GM23338 (cell line): ENCODE data around the gene YPEL3. TPM values are rescaled to one million over a fixed set of nuclear protein-coding genes. Genes with fewer than 3 reads are reported as not detected.

Experiments used
- CREB1 ChIP-seq: fragments of 250-450 bp; sonication (Bioruptor Pico); IDR thresholded peaks from 2 replicates; pipeline ENCODE4 v1.5.0; 2020; ENCODE audit warnings: low read depth, mild to moderate bottlenecking, moderate library complexity
- EZH2 ChIP-seq: fragments of 200-600 bp; sonication (generic); IDR thresholded peaks from one replicate; pipeline ENCODE4 v1.8.0; 2017; ENCODE audit warnings: antibody characterized with exemption, mild to moderate bottlenecking, low read depth; ENCODE audit not compliant: unreplicated experiment
- EZH2phosphoT487 ChIP-seq: fragments of 200-600 bp; sonication (generic); IDR thresholded peaks from one replicate; pipeline ENCODE4 v1.8.1; 2018; ENCODE audit warnings: antibody characterized with exemption; ENCODE audit not compliant: unreplicated experiment
- JUNB ChIP-seq: IDR thresholded peaks from one replicate; pipeline ENCODE4 v1.6.1; 2016; ENCODE audit warnings: antibody characterized with exemption; ENCODE audit not compliant: unreplicated experiment
- NANOG ChIP-seq: IDR thresholded peaks from 2 replicates; pipeline ENCODE4 v1.6.1; 2016; ENCODE audit warnings: antibody characterized with exemption, borderline replicate concordance
- POLR2AphosphoS5 ChIP-seq: IDR thresholded peaks from 2 replicates; pipeline ENCODE4 v1.6.1; 2016; ENCODE audit warnings: antibody characterized with exemption, low read depth
- STAT1 ChIP-seq: IDR thresholded peaks from one replicate; pipeline ENCODE4 v1.6.1; 2016; ENCODE audit warnings: antibody characterized with exemption; ENCODE audit not compliant: unreplicated experiment
- ZNF114 ChIP-seq: fragments of 250-450 bp; sonication (Bioruptor Pico); IDR thresholded peaks from 2 replicates; pipeline ENCODE4 v1.5.0; 2020; ENCODE audit warnings: mild to moderate bottlenecking, moderate library complexity
- ZNF331 ChIP-seq: fragments of 250-450 bp; sonication (Bioruptor Pico); IDR thresholded peaks from 2 replicates; pipeline ENCODE4 v1.5.0; 2020; ENCODE audit warnings: low read depth, mild to moderate bottlenecking, moderate library complexity
- polyA plus RNA-seq: library from polyadenylated mRNA; unstranded; fragments of >200 nt; fragmentation: Nextera tagmentation; extraction: Ambion mirVana; gene quantifications from 2 replicates; pipeline ENCODE4 v1.2.1, GENCODE V29; 2016
- total RNA-seq: library from RNA; depleted of rRNA; stranded (reverse); fragments of >200 nt; shearing (Covaris generic); gene quantifications from 2 replicates; pipeline ENCODE4 v1.2.3, GENCODE V29; 2014
- TF ChIP-seq, protein P1 (sequence below): fragments of 250-450 bp; sonication (Bioruptor Pico); IDR thresholded peaks from 2 replicates; pipeline ENCODE4 v1.5.0; 2020; ENCODE audit warnings: mild to moderate bottlenecking, moderate library complexity
- TF ChIP-seq, protein P2 (sequence below), 2 experiments: fragments of 200-600 bp in 1 of 2; sonication (generic) in 1 of 2; conservative IDR thresholded peaks; 2 replicates each; pipeline versions ENCODE4 v1.5.1 to v1.6.1; 2016 to 2017; ENCODE audit warnings: antibody characterized with exemption in 2 of 2, low read depth in 2 of 2, mild to moderate bottlenecking in 2 of 2, moderate library complexity in 1 of 2
- TF ChIP-seq, protein P3 (sequence below): IDR thresholded peaks from 2 replicates; pipeline ENCODE4 v1.6.1; 2016; ENCODE audit warnings: antibody characterized with exemption

Gene YPEL3
- total and polyA plus RNA-seq, 2 experiments from 2014 or later: 27.8 to 86.1 TPM

DNA sequence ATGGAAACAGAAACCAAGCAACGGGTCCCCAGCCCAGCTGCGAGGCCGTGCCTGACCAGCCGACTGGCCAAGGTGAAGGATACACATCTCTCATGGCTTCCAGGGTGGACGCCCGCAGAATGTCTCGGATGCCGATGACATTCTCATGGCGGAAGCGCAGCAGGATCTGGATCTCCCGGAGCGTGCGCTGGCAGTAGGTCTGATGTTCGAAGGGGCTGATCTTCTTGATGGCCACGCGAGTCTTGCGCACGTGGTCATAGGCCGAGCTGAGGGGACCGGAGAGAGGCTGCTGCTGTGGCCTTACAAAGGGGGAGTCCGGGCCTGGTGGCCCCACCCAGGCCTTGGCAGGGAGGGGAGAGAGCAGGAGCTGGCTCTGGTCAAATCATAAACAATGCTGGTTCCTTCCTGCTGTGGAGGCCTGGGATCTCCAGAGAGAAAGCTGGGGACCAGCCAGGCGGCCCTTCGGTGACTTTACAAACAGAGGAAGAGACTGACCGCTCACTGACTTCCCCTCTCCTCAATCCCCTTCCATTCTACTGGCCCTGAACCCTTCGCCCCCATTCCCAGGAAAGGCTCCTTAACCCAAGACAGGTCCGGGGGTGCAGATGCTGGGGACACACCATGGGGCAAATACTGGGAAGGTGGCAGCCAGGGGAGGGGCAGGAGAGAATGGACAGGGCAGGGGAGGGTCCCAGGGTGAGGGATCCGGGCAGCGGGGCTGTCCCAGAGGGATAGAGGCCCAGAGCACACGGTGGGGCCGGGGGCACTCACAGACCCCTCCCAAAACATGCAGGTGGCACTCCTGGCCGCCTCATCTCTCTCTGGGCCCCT lies 25.9 kb upstream of the YPEL3 start (continued):
- TF ChIP-seq, protein P1, sequence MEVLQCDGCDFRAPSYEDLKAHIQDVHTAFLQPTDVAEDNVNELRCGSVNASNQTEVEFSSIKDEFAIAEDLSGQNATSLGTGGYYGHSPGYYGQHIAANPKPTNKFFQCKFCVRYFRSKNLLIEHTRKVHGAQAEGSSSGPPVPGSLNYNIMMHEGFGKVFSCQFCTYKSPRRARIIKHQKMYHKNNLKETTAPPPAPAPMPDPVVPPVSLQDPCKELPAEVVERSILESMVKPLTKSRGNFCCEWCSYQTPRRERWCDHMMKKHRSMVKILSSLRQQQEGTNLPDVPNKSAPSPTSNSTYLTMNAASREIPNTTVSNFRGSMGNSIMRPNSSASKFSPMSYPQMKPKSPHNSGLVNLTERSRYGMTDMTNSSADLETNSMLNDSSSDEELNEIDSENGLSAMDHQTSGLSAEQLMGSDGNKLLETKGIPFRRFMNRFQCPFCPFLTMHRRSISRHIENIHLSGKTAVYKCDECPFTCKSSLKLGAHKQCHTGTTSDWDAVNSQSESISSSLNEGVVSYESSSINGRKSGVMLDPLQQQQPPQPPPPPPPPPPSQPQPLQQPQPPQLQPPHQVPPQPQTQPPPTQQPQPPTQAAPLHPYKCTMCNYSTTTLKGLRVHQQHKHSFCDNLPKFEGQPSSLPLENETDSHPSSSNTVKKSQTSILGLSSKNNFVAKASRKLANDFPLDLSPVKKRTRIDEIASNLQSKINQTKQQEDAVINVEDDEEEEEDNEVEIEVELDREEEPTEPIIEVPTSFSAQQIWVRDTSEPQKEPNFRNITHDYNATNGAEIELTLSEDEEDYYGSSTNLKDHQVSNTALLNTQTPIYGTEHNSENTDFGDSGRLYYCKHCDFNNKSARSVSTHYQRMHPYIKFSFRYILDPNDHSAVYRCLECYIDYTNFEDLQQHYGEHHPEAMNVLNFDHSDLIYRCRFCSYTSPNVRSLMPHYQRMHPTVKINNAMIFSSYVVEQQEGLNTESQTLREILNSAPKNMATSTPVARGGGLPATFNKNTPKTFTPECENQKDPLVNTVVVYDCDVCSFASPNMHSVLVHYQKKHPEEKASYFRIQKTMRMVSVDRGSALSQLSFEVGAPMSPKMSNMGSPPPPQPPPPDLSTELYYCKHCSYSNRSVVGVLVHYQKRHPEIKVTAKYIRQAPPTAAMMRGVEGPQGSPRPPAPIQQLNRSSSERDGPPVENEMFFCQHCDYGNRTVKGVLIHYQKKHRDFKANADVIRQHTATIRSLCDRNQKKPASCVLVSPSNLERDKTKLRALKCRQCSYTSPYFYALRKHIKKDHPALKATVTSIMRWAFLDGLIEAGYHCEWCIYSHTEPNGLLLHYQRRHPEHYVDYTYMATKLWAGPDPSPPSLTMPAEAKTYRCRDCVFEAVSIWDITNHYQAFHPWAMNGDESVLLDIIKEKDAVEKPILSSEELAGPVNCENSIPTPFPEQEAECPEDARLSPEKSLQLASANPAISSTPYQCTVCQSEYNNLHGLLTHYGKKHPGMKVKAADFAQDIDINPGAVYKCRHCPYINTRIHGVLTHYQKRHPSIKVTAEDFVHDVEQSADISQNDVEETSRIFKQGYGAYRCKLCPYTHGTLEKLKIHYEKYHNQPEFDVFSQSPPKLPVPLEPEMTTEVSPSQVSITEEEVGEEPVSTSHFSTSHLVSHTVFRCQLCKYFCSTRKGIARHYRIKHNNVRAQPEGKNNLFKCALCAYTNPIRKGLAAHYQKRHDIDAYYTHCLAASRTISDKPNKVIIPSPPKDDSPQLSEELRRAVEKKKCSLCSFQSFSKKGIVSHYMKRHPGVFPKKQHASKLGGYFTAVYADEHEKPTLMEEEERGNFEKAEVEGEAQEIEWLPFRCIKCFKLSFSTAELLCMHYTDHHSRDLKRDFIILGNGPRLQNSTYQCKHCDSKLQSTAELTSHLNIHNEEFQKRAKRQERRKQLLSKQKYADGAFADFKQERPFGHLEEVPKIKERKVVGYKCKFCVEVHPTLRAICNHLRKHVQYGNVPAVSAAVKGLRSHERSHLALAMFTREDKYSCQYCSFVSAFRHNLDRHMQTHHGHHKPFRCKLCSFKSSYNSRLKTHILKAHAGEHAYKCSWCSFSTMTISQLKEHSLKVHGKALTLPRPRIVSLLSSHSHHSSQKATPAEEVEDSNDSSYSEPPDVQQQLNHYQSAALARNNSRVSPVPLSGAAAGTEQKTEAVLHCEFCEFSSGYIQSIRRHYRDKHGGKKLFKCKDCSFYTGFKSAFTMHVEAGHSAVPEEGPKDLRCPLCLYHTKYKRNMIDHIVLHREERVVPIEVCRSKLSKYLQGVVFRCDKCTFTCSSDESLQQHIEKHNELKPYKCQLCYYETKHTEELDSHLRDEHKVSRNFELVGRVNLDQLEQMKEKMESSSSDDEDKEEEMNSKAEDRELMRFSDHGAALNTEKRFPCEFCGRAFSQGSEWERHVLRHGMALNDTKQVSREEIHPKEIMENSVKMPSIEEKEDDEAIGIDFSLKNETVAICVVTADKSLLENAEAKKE: no peak
- TF ChIP-seq, protein P2, sequence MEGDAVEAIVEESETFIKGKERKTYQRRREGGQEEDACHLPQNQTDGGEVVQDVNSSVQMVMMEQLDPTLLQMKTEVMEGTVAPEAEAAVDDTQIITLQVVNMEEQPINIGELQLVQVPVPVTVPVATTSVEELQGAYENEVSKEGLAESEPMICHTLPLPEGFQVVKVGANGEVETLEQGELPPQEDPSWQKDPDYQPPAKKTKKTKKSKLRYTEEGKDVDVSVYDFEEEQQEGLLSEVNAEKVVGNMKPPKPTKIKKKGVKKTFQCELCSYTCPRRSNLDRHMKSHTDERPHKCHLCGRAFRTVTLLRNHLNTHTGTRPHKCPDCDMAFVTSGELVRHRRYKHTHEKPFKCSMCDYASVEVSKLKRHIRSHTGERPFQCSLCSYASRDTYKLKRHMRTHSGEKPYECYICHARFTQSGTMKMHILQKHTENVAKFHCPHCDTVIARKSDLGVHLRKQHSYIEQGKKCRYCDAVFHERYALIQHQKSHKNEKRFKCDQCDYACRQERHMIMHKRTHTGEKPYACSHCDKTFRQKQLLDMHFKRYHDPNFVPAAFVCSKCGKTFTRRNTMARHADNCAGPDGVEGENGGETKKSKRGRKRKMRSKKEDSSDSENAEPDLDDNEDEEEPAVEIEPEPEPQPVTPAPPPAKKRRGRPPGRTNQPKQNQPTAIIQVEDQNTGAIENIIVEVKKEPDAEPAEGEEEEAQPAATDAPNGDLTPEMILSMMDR (conservative IDR thresholded peaks at IDR 0.05; ENCODE audit: low read depth in 2 of 2): no peak
- TF ChIP-seq EZH2phosphoT487: no peak
- no peak for TF ChIP-seq ZNF331 (CRISPR knock-in tag)
- no peak for TF ChIP-seq CREB1
- TF ChIP-seq STAT1: no peak
- TF ChIP-seq NANOG: no peak
- no peak for TF ChIP-seq POLR2AphosphoS5
- no peak for TF ChIP-seq ZNF114 (CRISPR knock-in tag)
- TF ChIP-seq JUNB: no peak
- no peak for TF ChIP-seq EZH2
- TF ChIP-seq, protein P3, sequence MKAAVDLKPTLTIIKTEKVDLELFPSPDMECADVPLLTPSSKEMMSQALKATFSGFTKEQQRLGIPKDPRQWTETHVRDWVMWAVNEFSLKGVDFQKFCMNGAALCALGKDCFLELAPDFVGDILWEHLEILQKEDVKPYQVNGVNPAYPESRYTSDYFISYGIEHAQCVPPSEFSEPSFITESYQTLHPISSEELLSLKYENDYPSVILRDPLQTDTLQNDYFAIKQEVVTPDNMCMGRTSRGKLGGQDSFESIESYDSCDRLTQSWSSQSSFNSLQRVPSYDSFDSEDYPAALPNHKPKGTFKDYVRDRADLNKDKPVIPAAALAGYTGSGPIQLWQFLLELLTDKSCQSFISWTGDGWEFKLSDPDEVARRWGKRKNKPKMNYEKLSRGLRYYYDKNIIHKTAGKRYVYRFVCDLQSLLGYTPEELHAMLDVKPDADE: no peak
